ENCODE measurements around the gene DRG2. TPM values are rescaled to one million over a fixed set of nuclear protein-coding genes. Genes with fewer than 3 reads are reported as not detected.

Gene DRG2
- total and polyA plus RNA-seq, 11 donors, result 17.5 to 29.0 (median 21.4) TPM

GRCh38 chr17:18129041-18129502 lies 41.3 kb downstream of the DRG2 start:
- Histone ChIP-seq H3K9me3 (no peaks in the 10 kb centered on the region), H3K36me3 (no peaks in the 10 kb centered on the region), H3K27ac (no peak overlapping the region), H3K4me3 (no peak overlapping the region), H3K27me3 (no peaks in the 10 kb centered on the region), H3K4me1 (no peaks in the 10 kb centered on the region)
- DNase-seq (no peak), ATAC-seq (no peak)
- 70 to 79% (median 72%) methylated on average over 4 of the region's 4 CpGs for WGBS, 4 donors
- intact Hi-C loops (cut with DNase I), result no loop called here
- TF ChIP-seq CTCF (IDR thresholded peaks at IDR 0.05) (no peak), POLR2A (IDR thresholded peaks at IDR 0.05) (no peak)

GRCh38 chr17:18132711-18133110 lies 45.0 kb downstream of the DRG2 start:
- Histone ChIP-seq H3K36me3 (no peaks in the 10 kb centered on the region), H3K4me1 (no peaks in the 10 kb centered on the region), H3K27me3 (peaks cover 0 to 4% (median 0%) of the 10 kb centered on the region in 9 donors), H3K9me3 (no peaks in the 10 kb centered on the region), H3K27ac (no peak overlapping the region), H3K4me3 (no peak overlapping the region)
- DNase-seq, result no peak
- TF ChIP-seq POLR2A (IDR thresholded peaks at IDR 0.05) (no peak), CTCF (IDR thresholded peaks at IDR 0.05) (no peak)
- intact Hi-C loops (cut with DNase I), result no loop called here
- no peak for ATAC-seq
- WGBS, 4 donors, result 88 to 90% (median 90%) methylated on average over 5 of the region's 5 CpGs

- no peak for ATAC-seq
- Histone ChIP-seq H3K27me3 (peaks cover 0 to 4% (median 0%) of the 10 kb centered on the region in 9 donors), H3K4me1 (peaks cover 0 to 6% (median 0%) of the 10 kb centered on the region in 12 donors), H3K9me3 (no peaks in the 10 kb centered on the region), H3K36me3 (no peaks in the 10 kb centered on the region), H3K27ac (no peak overlapping the region), H3K4me3 (no peak overlapping the region)
- 78 to 83% (median 79%) methylated on average over 18 to 19 of the region's 19 CpGs for WGBS, 4 donors
- intact Hi-C loops (cut with DNase I), result no loop called here
- DNase-seq, result no peak
- TF ChIP-seq POLR2A (IDR thresholded peaks at IDR 0.05) (no peak), CTCF (IDR thresholded peaks at IDR 0.05) (no peak)
Measured at GRCh38 chr17:18136357-18136756, 48.6 kb downstream of the DRG2 start.

GRCh38 chr17:18138065-18138749 lies 50.5 kb downstream of the DRG2 start:
- peaks cover 0 to 4% (median 0%) of the 10 kb centered on the region in 9 donors for H3K27me3 ChIP-seq
- DNase-seq (no peak), ATAC-seq (no peak)
- no peak for TF ChIP-seq POLR2A (IDR thresholded peaks at IDR 0.05)
- no peak for TF ChIP-seq CTCF (IDR thresholded peaks at IDR 0.05)
- H3K27ac ChIP-seq, result no peak overlapping the region
- no peaks in the 10 kb centered on the region for H3K9me3 ChIP-seq
- peaks cover 0 to 7% (median 0%) of the 10 kb centered on the region in 12 donors for H3K4me1 ChIP-seq
- WGBS, 4 donors, result 82 to 88% (median 85%) methylated on average over 7 to 8 of the region's 8 CpGs
- H3K4me3 ChIP-seq, result no peak overlapping the region
- intact Hi-C loops (cut with DNase I), result no loop called here
- no peaks in the 10 kb centered on the region for H3K36me3 ChIP-seq
